ENCODE data around the gene PRXL2C.

DNA sequence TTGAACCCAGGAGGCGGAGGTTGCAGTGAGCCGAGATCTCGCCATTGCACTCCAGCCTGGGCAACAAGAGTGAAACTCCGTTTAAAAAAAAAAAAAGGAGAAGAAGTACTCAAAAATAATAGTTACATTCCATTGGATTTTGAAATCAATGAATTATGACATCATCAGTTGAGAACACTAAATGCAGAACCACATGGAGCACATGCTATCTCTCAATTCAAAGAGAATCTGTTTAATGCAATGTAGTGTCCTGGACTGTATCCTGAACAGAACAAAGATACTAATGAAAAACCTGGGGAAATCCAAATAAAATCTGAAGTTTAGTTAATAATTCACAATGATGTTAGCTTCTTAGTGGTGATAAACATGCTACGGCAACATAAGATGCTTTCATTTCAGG, 55.8 kb downstream of the PRXL2C start:
- TF ChIP-seq POLR2AphosphoS5 (IDR thresholded peaks at IDR 0.05; ENCODE audit: low read depth, low read length) = no peak
- no peak for TF ChIP-seq ZBTB33 (IDR thresholded peaks at IDR 0.05; ENCODE audit: borderline replicate concordance, low read depth)
- no peak for TF ChIP-seq MEF2A (IDR thresholded peaks at IDR 0.05; ENCODE audit: borderline replicate concordance, low read depth)
- TF ChIP-seq, protein P1, sequence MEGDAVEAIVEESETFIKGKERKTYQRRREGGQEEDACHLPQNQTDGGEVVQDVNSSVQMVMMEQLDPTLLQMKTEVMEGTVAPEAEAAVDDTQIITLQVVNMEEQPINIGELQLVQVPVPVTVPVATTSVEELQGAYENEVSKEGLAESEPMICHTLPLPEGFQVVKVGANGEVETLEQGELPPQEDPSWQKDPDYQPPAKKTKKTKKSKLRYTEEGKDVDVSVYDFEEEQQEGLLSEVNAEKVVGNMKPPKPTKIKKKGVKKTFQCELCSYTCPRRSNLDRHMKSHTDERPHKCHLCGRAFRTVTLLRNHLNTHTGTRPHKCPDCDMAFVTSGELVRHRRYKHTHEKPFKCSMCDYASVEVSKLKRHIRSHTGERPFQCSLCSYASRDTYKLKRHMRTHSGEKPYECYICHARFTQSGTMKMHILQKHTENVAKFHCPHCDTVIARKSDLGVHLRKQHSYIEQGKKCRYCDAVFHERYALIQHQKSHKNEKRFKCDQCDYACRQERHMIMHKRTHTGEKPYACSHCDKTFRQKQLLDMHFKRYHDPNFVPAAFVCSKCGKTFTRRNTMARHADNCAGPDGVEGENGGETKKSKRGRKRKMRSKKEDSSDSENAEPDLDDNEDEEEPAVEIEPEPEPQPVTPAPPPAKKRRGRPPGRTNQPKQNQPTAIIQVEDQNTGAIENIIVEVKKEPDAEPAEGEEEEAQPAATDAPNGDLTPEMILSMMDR (IDR thresholded peaks at IDR 0.05) = no peak
- TF ChIP-seq USF2 (IDR thresholded peaks at IDR 0.05; ENCODE audit: borderline replicate concordance, low read depth, low read length) = no peak
- TF ChIP-seq MXI1 (IDR thresholded peaks at IDR 0.05; ENCODE audit: low read depth, low read length) = no peak
- TF ChIP-seq RFX5 (IDR thresholded peaks at IDR 0.05; ENCODE audit: low read length) = no peak
- no peak for TF ChIP-seq EZH2phosphoT487 (IDR thresholded peaks at IDR 0.05; ENCODE audit: borderline replicate concordance, low read depth)
